ENCODE measurements around the gene ANKRD65.
"Not testable (repeated sequence)": the region's sequence is repeated elsewhere in the genome, so short reads cannot be mapped to it uniquely, and the experiment has no call there.

Gene ANKRD65

DNA sequence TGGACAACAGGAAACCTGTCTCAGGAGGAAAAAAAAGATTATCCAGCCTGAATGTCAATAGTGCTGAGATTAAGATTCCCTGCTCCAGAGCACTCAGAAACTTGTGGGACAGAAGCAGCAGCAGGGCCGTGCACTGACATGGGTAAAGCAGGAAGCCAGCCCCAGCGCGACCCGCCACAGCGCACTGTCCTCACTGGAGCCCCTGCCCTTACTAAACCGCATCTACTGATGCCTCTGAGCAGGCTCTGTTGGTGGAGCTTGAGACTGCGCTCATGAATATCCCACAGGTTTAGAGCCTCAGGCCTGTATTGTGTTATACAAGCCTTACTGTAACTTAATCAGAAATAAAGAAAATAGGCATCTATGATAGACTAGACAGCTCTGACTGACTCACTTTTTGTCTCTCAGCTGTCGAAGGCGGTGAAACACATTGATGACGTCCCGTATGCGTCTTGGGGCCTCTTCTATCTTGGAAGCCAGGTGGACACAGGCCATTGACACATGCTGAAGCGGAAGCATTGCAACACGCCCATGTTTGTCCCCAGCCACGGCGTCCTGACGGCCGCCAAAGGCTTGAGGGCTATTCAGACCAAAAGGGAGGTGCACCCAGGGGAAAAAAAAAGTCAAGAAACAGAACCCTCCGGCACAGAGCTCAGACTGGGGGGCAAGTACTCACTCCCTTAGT lies 23.1 kb downstream of the ANKRD65 start:
- no peak for DNase-seq (ENCODE audit: low read depth in 2 of 2, low spot score in 1 of 2)

DNA sequence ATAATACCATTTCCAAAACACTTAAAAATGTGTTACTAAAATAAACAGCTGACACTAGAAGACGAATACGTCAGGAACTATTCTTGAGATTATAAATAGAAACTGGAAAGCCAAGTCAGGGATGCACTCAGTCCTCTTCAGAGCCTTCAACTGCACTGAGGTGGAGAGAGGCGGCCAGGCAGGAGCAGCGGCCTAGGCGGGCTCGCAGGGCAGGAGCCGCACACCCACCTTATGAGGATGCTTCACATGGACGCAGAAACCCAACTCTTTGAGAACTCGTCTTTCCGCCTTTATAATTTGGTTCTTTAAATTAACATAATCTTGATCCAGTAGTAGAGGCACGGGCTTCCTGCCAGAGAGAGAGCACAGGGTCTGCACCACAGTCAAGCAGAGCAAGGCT lies 25.9 kb downstream of the ANKRD65 start:
- no peak for DNase-seq (ENCODE audit: low read depth in 2 of 2, low spot score in 1 of 2)

DNA sequence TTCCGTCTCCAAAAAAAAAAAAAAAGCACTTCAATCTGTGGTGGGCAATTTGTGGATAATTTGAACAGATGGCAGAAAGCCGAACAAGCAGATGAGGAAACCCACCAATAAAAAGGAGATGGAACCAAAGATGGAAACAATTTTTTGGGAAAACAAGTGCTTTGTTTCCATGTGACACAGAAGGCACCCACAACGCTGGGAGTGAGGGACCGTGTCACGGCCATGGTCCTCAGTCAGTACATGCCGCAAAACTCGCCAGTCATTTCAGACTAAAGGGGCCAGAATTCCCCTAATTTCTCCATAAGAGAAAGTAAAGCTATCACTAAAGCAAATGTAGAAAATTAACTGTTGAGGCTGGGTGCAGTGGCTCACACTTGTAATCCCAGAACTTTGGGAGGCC lies 27.0 kb downstream of the ANKRD65 start:
- DNase-seq (ENCODE audit: low read depth in 2 of 2, low spot score in 1 of 2): no peak

DNA sequence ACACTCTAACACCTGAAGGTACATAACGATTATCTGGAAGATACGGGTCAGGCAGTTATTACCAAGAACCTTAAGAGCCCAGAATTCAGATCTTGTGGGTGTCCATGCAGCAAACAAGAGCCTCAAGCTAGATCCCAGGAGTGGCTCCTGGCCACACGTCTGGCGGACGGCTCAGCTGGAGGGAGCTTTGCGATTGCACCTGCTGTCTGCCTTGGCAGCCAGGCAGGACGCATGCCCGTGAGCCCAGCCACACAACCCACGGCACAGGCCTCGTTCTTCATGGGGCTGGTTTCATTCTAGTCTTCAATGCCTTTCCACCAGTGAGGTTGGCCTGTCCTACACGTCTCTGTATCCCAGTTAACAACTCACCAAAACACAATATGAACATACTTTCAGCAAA lies 27.6 kb downstream of the ANKRD65 start:
- DNase-seq (ENCODE audit: low read depth in 2 of 2, low spot score in 1 of 2): no peak

DNA sequence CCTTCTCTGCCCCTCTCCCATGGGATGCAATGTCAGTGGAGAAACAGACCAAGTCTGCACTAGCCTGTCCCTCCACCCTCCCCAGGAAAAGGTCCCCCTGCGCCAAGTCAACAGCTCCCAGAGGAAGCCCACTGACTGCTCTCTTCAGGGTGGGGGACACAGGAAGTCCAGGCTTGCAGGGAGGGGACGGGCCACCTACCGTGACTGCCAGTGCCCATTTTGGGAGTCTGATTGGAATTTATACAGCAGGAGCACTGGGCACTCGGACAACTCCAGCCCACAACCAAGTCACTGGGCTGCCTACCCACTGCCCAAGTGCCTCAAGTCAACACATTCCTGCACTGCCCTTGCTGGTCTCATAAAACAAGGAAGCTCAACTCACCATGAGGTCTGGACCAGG lies 28.1 kb downstream of the ANKRD65 start:
- no peak for DNase-seq (ENCODE audit: low read depth in 2 of 2, low spot score in 1 of 2)

DNA sequence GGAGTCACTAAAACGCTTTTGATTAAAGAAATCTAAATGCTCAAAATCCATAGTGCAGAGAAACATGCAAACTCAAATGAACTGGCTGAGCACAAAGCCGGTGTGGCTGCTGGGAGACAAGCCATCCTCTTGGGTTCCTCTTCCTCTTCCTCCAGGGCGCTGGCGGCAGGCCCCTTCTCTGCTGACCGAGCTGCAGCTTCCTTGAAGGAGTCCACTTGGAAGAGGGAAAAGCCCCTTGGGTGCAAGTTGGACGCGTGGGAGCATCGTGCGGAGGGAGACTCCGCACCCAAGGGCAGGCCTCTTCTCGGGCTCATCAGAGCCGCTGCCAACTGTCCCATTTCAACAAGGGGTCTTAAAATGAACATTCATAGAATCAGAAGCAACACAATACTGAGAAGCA lies 29.9 kb downstream of the ANKRD65 start:
- no peak for DNase-seq (ENCODE audit: low read depth in 2 of 2, low spot score in 1 of 2)

DNA sequence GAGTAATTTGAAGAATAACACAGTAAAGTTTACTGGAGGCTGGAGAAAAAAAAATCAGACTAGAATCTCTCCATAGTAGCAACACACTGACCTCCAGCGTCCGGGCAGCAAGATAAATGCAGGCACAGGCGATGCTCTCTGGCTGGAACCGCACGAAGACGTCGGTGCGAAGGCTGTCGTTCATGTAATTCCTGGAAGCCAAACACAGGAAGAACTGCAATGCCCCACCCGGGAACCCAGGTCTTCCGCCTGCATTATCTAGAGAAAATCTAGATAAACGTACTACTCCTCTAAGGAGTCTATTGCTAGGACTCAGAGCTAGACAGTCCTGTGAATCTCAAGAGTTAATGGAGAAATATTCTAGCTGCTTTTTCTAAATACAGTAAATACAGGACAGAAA lies 30.4 kb downstream of the ANKRD65 start:
- no peak for DNase-seq (ENCODE audit: low read depth in 2 of 2, low spot score in 1 of 2)

DNA sequence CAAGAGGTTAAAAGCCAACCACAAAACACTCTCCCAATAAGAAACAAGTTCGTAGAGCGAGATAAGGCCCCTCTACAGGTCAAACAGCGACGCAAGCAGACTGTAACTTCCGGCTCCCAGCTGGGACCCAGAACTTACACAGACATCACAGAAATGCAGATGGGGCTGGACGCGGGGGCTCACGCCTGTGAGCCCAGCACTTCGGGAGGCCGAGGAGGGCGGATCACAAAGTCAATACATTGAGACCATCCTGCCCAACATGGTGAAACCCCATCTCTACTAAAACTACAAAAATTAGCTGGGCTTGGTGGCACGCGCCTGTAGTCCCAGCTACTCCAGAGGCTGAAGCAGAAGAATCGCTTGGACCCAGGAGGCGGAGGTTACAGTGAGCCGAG lies 33.0 kb downstream of the ANKRD65 start:
- DNase-seq (ENCODE audit: low read depth in 2 of 2, low spot score in 1 of 2): no peak

DNA sequence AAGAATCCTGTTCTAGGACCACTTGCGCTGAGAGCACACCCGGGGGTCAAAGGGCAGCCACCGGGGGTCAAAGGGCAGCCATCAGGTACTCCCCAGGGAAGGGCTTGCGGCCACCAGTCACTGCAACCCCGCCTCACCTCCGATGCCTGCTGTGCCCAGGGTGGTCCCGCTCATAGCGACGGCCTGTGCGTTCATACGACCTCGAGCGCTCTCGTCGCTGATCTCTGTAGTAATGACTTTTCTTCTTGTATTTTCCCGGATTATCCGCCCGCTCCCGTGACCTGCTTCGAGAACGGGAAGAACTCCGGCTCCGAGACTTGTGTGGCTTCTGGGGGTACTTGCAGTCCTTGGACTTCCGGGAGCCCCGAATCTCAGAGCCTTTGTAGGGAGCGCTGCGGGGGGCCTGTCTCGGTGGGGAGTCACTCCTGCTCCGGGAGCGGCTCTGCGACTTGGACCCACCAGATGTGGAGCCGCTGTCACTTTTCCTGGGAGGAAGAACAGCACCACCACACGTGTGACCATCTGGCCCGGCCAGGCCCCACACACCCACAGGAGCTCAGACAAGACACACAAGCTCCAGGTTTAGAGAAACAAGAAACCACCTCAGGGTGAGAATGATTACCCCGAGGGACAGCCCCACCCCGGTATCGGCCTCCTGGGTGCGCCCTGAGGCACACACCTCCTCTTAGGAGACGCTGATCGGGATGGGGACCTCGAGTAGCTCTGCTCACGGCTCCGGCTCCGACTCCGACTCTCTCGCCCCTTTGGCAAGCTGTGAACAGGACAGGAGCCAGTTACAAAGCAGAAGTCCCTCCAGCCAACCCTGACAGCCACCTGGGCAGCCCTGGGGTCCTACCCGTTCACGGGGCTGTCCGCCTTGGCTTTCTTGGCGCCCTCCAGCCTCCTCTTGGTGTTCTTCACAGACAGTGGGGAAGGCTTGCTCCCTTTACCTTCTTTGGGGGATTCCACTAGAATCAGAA lies 33.7 kb downstream of the ANKRD65 start:
- DNase-seq (ENCODE audit: low read depth in 2 of 2, low spot score in 1 of 2): no peak

DNA sequence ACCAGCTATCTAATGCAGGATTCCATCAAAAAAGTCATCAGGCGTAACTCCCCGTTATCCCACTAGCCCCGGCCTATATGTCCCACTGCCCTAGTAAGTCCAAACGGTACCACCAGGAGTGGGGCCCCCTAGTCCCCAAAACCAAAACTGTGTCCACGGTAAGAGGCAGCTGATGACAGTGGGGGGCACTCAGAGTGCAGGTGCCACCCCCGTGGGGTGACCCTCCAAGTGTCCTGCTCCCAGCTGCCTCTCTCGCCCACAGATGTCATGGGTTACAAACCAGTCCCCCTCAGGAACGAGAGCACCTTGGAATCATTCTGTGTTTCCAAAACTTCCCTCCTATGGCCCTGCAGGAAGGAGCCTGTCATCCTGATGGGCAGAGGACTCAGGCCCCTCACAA lies 35.1 kb downstream of the ANKRD65 start:
- no peak for DNase-seq (ENCODE audit: low read depth in 2 of 2, low spot score in 1 of 2)

DNA sequence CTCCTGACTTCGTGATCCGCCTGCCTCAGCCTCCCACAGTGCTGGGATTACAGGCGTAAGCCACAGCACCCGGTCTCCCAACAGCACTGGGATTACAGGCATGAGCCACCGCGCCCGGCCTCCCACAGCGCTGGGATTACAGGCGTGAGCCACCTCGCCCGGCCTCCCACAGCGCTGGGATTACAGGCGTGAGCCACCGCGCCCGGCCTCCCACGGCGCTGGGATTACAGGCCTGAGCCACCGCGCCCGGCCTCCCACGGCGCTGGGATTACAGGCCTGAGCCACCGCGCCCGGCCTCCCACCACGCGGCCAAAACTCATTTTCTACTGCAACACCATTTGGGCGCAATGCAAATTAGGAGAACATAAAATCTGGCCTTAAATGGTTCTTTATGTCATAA lies 35.7 kb downstream of the ANKRD65 start:
- not testable (repeated sequence) for DNase-seq (ENCODE audit: low read depth in 2 of 2, low spot score in 1 of 2)

DNA sequence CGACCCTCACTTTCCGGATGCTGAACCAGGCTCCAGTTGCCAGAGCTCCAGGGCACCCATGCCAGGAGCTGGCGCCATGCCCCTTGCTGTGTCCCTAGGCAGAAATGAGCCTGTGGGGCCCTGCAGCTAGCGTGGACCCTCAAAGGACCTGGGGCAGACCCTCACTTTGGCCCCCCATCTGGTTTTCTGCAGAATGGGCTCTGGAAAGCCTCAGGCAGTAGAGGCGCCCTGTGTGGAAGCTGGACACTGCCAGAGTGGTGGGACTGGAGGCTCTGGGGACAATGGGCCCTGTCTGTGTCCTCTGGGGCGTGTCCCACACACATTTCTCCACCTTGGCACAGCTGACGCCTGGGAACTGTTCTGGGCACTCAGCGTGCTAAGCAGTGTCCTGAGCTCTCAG lies 39.8 kb downstream of the ANKRD65 start:
- DNase-seq (ENCODE audit: low read depth in 2 of 2, low spot score in 1 of 2): no peak

DNA sequence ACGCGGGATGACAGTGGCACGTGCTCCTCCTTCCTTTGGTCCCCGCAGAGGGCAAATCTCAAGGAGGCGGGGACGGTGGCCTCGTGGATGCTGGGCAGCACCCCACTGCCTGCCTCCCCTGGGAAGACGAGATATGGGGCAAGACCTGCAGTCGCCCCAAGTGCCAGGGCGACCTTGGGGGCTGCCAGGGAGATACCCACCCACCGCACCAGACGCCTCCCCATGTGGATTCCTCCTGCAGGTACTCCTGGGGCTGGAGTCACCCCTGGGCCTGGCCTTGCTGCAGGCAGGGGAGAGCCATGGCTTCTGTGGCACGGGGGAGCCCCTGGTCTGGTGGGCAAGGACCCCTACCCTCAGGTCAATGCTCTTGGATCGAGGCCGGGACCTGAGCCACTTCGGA lies 40.2 kb downstream of the ANKRD65 start:
- DNase-seq (ENCODE audit: low read depth in 2 of 2, low spot score in 1 of 2): no peak

DNA sequence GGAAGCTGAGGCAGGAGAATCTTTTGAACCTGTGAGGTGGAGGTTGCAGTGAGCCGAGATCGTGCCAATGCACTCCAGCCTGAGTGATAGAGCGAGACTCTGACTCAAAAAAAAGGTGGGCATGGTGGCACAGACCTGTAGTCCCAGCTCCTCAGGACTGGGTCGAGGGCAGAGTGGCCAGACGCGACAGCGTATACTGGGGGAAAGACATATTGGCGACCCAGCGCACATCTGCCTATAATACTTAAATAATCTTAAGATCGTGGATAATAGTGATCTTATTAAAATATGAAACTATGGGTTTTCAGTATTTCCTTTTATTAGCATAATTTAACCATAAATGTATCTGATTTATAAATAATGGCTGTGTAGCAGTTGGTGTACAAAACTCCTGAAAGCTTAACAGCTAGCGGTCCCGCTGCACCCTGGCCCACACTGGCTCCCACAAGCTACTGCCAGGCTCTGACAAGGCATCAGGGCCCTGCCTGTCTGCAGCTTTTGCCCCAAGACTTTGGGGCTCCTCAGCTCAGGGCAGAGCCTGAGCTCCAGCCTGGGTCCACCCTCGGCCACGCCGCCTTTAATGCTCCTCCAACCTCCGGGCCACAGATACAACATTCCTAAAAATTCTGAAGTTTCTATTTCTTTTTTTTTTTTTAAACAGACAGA lies 43.4 kb downstream of the ANKRD65 start:
- no peak for DNase-seq (ENCODE audit: low read depth in 2 of 2, low spot score in 1 of 2)

DNA sequence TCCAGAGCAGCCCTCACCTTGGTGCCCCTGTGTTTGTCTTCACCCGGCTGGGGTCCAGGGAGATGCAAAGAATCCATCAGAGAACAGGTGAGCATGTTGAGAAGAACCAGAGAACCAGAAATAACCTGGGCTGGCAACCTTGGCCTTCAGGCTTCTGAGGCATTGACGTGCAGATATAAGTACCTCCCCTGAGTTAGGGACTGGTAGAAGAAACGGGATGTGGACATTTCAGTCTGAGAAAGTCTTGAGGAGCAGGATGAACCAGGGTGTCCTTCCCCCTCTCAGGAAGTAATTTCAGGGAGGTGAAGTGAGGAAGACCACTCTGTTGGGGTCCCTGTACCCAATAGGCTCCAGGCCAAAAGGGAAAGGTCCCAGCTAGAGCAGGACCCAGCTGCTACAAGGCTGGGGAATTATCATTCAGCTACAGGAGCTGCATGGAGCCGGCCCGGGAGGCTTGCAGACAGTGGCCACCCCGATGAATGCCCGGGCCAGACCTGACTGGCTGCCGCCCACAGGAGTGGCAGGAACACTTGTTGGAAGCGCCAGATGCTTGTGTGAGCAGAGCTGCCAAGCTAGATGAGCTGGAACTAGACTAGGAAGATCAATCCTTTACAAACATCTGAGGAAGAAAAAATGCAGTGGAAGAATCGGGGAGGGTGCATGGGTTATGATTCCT lies 44.4 kb downstream of the ANKRD65 start:
- no peak for DNase-seq (ENCODE audit: low read depth in 2 of 2, low spot score in 1 of 2)

DNA sequence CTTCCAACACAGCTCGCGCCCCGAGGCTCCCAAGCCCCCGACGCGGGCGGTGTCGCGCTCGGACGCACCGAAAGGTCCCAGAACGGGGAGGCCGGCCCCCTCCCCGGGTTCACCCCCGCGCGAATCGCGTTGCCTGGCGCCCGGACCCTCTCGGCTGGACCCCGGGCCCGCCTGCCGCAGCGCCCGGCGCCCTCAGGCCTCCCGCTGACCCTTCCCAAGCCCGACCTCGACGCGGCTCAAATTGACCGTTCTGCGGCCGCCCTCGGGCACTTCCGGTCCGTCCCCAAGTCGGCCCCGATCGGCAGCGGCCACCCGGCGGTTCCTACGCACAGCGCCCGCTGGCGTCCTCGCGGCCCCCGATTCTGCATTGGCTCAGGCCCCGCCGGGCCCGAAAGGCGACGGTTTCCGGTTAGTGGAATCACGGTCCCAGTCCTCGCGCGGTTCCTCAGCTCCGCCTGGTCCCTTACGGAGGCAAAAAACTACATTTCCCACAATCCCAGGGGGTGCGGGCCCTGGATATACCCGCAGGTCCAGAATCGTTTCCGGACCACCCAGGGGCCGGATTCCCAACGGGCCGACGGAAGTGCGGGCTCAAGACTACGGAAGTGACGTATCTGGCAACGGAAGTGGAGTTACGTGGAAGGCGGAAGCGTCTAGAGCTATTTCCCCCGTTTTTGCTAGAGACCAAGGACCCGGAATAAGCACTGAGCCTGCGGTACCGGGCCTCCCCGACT lies 46.0 kb downstream of the ANKRD65 start, which contains the start of gene AURKAIP1:
Gene AURKAIP1 (minus strand): TSS at position 279 of the 734 bp plus-strand sequence. CDS start 451 bp downstream, outside the sequence.
- DNase-seq (ENCODE audit: low read depth in 2 of 2, low spot score in 1 of 2): peak; percentile 85 to 88

DNA sequence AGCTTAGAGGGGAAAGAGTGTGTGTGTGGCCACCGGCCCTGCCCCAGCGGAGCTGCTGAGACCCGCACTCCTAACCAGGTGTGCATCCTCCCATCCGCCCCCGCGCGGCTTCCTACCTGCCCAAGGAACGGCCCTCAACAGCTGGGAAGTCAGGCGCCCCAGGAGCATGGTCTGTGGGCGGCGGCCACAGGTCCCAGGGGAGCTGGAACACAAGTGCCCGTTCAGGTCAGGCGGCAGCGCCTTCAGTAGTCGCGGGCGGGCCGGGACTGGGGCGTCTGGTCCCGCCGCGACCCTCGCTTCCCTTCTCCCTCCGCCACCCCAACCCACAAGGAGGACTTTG lies 46.5 kb downstream of the ANKRD65 start:
- no peak for DNase-seq (ENCODE audit: low read depth in 2 of 2, low spot score in 1 of 2)

DNA sequence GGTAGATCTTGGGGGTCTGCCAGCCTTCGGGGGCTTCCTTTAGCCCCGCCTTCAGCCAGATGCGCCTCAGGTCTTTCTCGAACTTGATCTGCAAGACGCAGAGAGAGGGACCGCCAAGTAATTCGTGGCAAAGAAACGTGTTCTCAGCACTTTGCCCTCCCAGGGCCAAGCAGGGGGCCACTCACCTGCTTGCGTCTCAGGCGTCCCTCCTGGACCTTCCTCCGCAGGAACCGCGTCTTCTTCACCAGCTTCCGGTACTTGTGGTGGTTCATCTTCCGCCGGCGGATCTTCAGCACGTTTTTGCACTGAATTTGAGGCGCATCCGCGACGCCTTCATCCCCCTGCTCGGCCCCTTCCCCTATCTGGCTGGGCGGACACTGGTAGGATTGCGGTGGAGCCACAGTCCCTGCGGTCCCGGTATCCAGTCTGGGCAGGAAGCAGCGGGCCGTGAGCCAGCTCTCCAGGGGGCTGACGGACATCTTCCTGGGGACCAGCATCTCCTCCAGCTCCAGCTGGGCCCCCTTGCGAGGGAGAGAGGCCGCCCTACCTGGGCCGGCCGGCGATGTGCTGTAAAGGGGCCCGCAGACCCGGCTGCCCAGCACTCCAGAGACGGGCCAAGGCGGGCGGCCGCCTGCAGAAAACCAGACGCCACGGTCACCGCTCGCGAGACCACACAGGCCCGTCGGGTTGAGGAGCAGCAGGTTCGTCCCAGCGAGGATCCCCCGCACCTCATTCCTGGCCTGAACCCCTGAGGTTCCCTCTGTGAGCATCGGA lies 47.1 kb downstream of the ANKRD65 start:
- no peak for DNase-seq (ENCODE audit: low read depth in 2 of 2, low spot score in 1 of 2)

DNA sequence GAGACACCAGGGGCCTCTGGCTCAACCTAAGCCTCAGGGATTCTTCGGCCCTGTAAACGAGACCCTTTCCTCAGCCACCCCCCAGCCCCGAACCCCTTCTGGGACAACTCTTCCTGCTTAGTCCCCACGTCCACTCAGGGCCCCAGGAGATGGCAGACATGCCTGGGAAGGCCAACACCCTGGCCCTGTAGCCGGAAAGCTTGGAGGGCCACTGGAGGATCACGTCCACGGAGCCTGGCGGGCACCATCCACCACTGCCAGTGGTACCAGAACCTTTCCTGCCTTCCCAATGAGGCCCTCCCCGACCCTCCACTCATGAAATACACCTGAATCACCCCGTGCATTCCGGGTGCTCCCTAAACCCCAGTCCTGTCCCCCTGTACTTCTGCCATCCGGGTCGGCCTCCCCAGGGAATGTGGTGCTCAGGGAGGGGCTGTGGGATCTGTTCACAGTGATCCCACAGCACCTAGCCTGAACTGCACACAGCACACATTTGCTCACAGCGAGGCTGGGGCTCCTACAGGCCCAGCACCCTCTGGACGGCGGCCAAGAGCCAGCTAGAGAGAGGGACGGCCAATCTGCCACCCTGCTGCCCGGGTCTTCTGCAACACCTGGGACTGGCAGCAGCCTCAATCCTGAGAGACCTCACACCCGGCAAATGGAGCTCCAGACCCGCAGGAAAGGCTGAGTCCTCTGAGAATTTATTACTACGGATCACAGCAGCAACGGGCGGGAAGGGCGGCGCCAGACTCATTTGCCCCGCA lies 47.8 kb downstream of the ANKRD65 start:
- DNase-seq (ENCODE audit: low read depth in 2 of 2, low spot score in 1 of 2): no peak

All from stimulated activated CD8-positive, alpha-beta memory T cell treated with anti-CD3 and anti-CD28 coated beads, Interleukin-4, amount 100 ng/mL, for 1 hour (primary cell).